Measurements from ENCODE around the gene ADRA2C.

DNA sequence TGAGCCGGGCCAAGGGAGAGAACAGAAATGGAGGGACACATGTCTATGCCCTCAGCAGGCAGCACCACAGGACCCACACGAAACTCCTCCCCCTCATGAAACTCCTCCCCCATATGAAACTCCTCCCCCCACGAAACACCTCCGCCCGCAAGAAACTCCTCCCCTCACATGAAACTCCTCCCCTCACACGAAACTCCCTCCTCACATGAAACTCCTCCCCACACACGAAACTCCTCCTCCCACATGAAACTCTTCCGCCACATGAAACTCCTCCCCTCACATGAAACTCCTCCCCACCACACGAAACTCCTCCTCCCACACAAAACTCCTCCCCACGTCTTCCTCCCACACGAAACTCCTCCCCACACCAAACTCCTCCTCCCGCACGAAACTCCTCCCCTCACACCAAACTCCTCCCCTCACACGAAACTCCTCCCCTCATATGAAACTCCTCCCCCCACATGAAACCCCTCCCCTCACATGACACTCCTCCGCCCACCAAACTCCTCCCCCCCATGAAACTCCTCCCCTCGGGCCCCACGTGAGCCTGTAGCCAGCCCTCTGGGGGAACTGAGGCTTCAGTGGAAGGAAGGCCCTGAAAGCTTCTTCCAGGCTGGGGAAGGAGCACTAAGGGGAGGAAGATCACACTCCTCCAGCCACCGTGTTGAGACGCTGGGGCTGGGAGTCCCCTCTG, 15.2 kb downstream of the ADRA2C start:
- TF ChIP-seq, protein P1, sequence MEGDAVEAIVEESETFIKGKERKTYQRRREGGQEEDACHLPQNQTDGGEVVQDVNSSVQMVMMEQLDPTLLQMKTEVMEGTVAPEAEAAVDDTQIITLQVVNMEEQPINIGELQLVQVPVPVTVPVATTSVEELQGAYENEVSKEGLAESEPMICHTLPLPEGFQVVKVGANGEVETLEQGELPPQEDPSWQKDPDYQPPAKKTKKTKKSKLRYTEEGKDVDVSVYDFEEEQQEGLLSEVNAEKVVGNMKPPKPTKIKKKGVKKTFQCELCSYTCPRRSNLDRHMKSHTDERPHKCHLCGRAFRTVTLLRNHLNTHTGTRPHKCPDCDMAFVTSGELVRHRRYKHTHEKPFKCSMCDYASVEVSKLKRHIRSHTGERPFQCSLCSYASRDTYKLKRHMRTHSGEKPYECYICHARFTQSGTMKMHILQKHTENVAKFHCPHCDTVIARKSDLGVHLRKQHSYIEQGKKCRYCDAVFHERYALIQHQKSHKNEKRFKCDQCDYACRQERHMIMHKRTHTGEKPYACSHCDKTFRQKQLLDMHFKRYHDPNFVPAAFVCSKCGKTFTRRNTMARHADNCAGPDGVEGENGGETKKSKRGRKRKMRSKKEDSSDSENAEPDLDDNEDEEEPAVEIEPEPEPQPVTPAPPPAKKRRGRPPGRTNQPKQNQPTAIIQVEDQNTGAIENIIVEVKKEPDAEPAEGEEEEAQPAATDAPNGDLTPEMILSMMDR (IDR thresholded peaks at IDR 0.05): no peak
- TF ChIP-seq POLR2A (IDR thresholded peaks at IDR 0.05): no peak
